ENCODE data around the gene TRAPPC13.
A peak's percentile ranks its signal among the peaks of the same experiment; 100 is the strongest.

TRAPPC13 gene

DNA sequence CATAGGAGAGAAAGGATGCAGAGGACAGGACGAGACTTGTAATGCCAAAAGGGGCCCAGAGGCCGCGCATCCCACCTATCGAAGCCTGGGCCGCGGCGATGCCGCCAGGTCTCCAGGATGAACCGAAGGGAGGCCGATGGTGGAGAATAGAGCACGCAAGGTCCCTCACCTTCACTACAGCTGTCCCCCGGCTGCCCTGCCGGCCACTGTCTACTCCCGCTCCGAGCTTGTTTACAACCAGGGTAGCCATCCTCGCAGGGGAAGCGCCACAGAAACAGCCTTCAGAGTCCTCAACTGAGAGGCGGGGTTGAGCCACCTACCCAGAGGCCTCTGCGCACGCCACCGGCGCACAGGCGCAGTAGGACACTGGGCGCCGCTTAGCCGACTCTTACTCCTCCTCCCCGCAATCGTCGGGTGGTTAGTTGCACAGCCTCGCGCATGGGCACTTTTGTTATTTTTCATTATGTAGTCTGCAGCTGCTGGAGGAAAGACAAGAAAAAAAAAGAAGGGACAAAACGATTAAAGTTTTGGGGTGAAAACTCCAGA lies 729 bp upstream of the TRAPPC13 start, which contains the start of gene TRIM23:
Gene TRIM23 (minus strand): TSS at position 309 of the 546 bp plus-strand sequence. CDS start 59 bp downstream, at position 250.
- DNase-seq: peak; percentile 82 to 89 (median 88)
- peak within 1 kb of the TSS; percentile 74 for H3K4me3 ChIP-seq (ENCODE audit: insufficient read depth, low read depth, low read length, poor library complexity, severe bottlenecking)
- H3K9me3 ChIP-seq (ENCODE audit: control insufficient read depth, low read length): no peaks in the 10 kb centered on the region
- H3K27ac ChIP-seq (ENCODE audit: insufficient read depth, low read length, poor library complexity, severe bottlenecking): peak within 1 kb of the TSS; percentile 90
- H3K27me3 ChIP-seq (replicated peaks; ENCODE audit: control insufficient read depth, insufficient read depth, low read length, poor library complexity, severe bottlenecking): no peaks in the 10 kb centered on the region
- peaks cover 9% of the 10 kb centered on the region for H3K4me1 ChIP-seq (ENCODE audit: control insufficient read depth, insufficient read depth, low read length, poor library complexity, severe bottlenecking)
- H3K36me3 ChIP-seq (ENCODE audit: control insufficient read depth, insufficient read depth, low read length): no peaks in the 10 kb centered on the region

DNA sequence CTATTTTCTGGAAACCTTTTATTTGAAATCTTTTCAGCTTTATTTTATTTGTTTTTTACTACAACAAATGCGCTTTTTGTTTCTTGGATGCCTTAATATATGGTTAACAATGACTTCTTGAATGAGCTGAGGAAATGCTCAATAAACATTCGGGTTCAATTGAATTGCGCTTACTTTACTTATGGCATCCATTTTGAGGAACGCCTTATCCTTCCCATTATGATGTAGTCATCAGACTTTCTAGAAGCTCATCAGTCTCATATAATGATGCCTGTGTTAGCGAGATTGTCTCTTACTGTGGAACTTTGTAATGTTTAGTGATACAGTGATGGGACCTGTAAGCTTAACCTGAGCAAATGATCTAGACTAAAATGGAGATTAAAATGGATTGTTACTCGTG lies 916 bp downstream of the TRAPPC13 start:
- Histone ChIP-seq H3K36me3 (ENCODE audit: control insufficient read depth, insufficient read depth, low read length) (peaks cover 4% of the 10 kb centered on the region), H3K4me1 (ENCODE audit: control insufficient read depth, insufficient read depth, low read length, poor library complexity, severe bottlenecking) (peaks cover 9% of the 10 kb centered on the region), H3K9me3 (ENCODE audit: control insufficient read depth, low read length) (no peaks in the 10 kb centered on the region), H3K27me3 (replicated peaks; ENCODE audit: control insufficient read depth, insufficient read depth, low read length, poor library complexity, severe bottlenecking) (no peaks in the 10 kb centered on the region), H3K27ac (ENCODE audit: insufficient read depth, low read length, poor library complexity, severe bottlenecking) (peak overlapping the region; percentile 90), H3K4me3 (ENCODE audit: insufficient read depth, low read depth, low read length, poor library complexity, severe bottlenecking) (peak overlapping the region; percentile 74)
- no peak for DNase-seq

DNA sequence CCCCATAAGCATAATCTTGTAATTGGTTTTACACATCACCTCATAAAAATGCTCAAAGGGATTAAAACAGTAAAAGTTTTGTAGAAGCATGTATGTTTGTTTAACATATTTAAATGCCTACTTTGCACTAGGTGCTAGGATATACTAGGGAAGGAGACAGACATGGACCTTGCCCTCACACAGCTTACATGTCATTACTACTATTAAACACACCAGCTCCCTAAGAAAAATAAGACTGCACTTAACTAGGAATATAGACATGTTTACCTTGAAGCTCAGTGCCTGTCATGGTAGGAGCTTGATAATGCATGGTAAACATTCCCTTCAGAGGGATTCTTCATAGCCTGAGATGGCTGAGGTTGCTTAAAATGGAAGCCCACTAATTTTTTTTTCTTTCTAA lies 6.2 kb downstream of the TRAPPC13 start:
- H3K27me3 ChIP-seq (replicated peaks; ENCODE audit: control insufficient read depth, insufficient read depth, low read length, poor library complexity, severe bottlenecking): no peaks in the 10 kb centered on the region
- H3K27ac ChIP-seq (ENCODE audit: insufficient read depth, low read length, poor library complexity, severe bottlenecking): no peak overlapping the region
- H3K36me3 ChIP-seq (ENCODE audit: control insufficient read depth, insufficient read depth, low read length): peaks cover 11% of the 10 kb centered on the region
- peaks cover 2% of the 10 kb centered on the region for H3K4me1 ChIP-seq (ENCODE audit: control insufficient read depth, insufficient read depth, low read length, poor library complexity, severe bottlenecking)
- H3K9me3 ChIP-seq (ENCODE audit: control insufficient read depth, low read length): no peaks in the 10 kb centered on the region
- no peak overlapping the region for H3K4me3 ChIP-seq (ENCODE audit: insufficient read depth, low read depth, low read length, poor library complexity, severe bottlenecking)
- no peak for DNase-seq

DNA sequence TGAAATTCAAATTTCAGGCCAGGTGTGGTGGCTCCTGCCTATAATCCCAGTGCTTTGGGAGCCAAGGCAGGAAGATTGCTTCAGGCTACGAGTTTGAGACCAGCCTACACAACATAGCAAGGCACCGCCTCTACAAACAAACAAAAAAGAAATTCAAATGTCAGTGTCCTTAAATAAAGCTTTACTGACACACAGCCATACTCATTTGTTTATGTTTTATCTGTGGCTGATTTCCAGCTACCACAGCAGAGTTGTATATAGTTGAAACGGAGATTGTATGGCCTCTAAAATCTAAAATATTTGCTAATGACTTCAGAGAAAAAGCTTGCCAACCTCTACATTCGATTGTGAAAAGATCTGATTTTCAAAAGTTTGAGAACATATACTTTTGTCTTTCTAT lies 15.4 kb downstream of the TRAPPC13 start:
- Histone ChIP-seq H3K36me3 (ENCODE audit: control insufficient read depth, insufficient read depth, low read length) (peaks cover 19% of the 10 kb centered on the region), H3K9me3 (ENCODE audit: control insufficient read depth, low read length) (no peaks in the 10 kb centered on the region), H3K27me3 (replicated peaks; ENCODE audit: control insufficient read depth, insufficient read depth, low read length, poor library complexity, severe bottlenecking) (no peaks in the 10 kb centered on the region), H3K27ac (ENCODE audit: insufficient read depth, low read length, poor library complexity, severe bottlenecking) (no peak overlapping the region), H3K4me1 (ENCODE audit: control insufficient read depth, insufficient read depth, low read length, poor library complexity, severe bottlenecking) (no peaks in the 10 kb centered on the region), H3K4me3 (ENCODE audit: insufficient read depth, low read depth, low read length, poor library complexity, severe bottlenecking) (no peak overlapping the region)
- no peak for DNase-seq

- Histone ChIP-seq H3K9me3 (ENCODE audit: control insufficient read depth, low read length) (no peaks in the 10 kb centered on the region), H3K4me3 (ENCODE audit: insufficient read depth, low read depth, low read length, poor library complexity, severe bottlenecking) (no peak overlapping the region), H3K27ac (ENCODE audit: insufficient read depth, low read length, poor library complexity, severe bottlenecking) (no peak overlapping the region), H3K36me3 (ENCODE audit: control insufficient read depth, insufficient read depth, low read length) (peaks cover 13% of the 10 kb centered on the region), H3K4me1 (ENCODE audit: control insufficient read depth, insufficient read depth, low read length, poor library complexity, severe bottlenecking) (no peaks in the 10 kb centered on the region), H3K27me3 (replicated peaks; ENCODE audit: control insufficient read depth, insufficient read depth, low read length, poor library complexity, severe bottlenecking) (no peaks in the 10 kb centered on the region)
- no peak for DNase-seq
Observed at GRCh38 chr5:65646938-65647337, 22.1 kb downstream of the TRAPPC13 start.

DNA sequence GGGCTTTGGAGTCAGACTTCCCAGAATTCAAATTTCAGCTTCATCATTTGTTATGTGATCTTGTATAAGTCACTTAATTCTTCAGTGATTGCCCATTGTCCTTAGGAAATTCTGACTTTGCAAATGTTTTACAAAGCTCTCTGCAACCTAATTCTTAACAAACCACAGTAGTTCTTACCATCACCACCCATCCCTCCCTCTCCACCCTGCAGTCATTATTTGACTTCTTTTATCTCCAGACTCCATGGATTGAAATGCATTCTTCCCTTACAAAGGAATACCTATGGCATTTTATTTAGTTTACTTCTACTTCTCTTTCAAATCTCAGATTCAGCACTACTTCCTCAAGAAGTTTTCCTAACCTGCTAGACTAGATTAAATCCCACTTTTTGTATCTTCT lies 23.1 kb downstream of the TRAPPC13 start:
- H3K27me3 ChIP-seq (replicated peaks; ENCODE audit: control insufficient read depth, insufficient read depth, low read length, poor library complexity, severe bottlenecking): no peaks in the 10 kb centered on the region
- H3K36me3 ChIP-seq (ENCODE audit: control insufficient read depth, insufficient read depth, low read length): peaks cover 13% of the 10 kb centered on the region
- no peak overlapping the region for H3K27ac ChIP-seq (ENCODE audit: insufficient read depth, low read length, poor library complexity, severe bottlenecking)
- H3K4me3 ChIP-seq (ENCODE audit: insufficient read depth, low read depth, low read length, poor library complexity, severe bottlenecking): no peak overlapping the region
- DNase-seq: no peak
- no peaks in the 10 kb centered on the region for H3K4me1 ChIP-seq (ENCODE audit: control insufficient read depth, insufficient read depth, low read length, poor library complexity, severe bottlenecking)
- H3K9me3 ChIP-seq (ENCODE audit: control insufficient read depth, low read length): no peaks in the 10 kb centered on the region

GRCh38 chr5:65651144-65651543 lies 26.3 kb downstream of the TRAPPC13 start:
- Histone ChIP-seq H3K4me1 (ENCODE audit: control insufficient read depth, insufficient read depth, low read length, poor library complexity, severe bottlenecking) (no peaks in the 10 kb centered on the region), H3K9me3 (ENCODE audit: control insufficient read depth, low read length) (no peaks in the 10 kb centered on the region), H3K36me3 (ENCODE audit: control insufficient read depth, insufficient read depth, low read length) (peaks cover 13% of the 10 kb centered on the region), H3K27me3 (replicated peaks; ENCODE audit: control insufficient read depth, insufficient read depth, low read length, poor library complexity, severe bottlenecking) (no peaks in the 10 kb centered on the region), H3K27ac (ENCODE audit: insufficient read depth, low read length, poor library complexity, severe bottlenecking) (no peak overlapping the region), H3K4me3 (ENCODE audit: insufficient read depth, low read depth, low read length, poor library complexity, severe bottlenecking) (no peak overlapping the region)
- no peak for DNase-seq

- H3K4me1 ChIP-seq (ENCODE audit: control insufficient read depth, insufficient read depth, low read length, poor library complexity, severe bottlenecking): no peaks in the 10 kb centered on the region
- no peak for DNase-seq
- no peak overlapping the region for H3K27ac ChIP-seq (ENCODE audit: insufficient read depth, low read length, poor library complexity, severe bottlenecking)
- H3K9me3 ChIP-seq (ENCODE audit: control insufficient read depth, low read length): no peaks in the 10 kb centered on the region
- no peak overlapping the region for H3K4me3 ChIP-seq (ENCODE audit: insufficient read depth, low read depth, low read length, poor library complexity, severe bottlenecking)
- H3K36me3 ChIP-seq (ENCODE audit: control insufficient read depth, insufficient read depth, low read length): peaks cover 9% of the 10 kb centered on the region
- H3K27me3 ChIP-seq (replicated peaks; ENCODE audit: control insufficient read depth, insufficient read depth, low read length, poor library complexity, severe bottlenecking): no peaks in the 10 kb centered on the region
Observed at GRCh38 chr5:65654713-65655112, 29.9 kb downstream of the TRAPPC13 start.

- no peak for DNase-seq
Observed at GRCh38 chr5:65663804-65664521, 39.1 kb downstream of the TRAPPC13 start.

DNA sequence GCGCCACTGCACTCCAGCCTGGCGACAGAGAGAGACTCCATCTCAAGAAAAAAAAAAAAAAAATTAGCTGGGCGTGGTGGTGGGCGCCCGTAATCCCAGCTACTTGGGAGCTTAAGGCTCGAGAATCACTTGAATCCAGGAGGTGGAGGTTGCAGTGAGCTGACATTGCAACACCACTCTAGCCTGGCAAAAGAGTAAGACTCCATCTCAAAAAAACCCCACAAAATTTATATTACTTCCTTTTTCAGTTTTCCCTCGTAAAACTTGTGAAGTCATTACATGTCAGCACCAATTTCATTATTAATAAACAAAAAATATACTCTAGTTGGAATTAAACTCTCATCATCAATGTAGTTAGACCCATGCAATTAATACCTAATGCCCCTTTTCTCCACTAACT lies 43.9 kb downstream of the TRAPPC13 start:
- DNase-seq: no peak
- Histone ChIP-seq H3K9me3 (ENCODE audit: control insufficient read depth, low read length) (no peaks in the 10 kb centered on the region), H3K36me3 (ENCODE audit: control insufficient read depth, insufficient read depth, low read length) (peaks cover 56% of the 10 kb centered on the region), H3K4me3 (ENCODE audit: insufficient read depth, low read depth, low read length, poor library complexity, severe bottlenecking) (no peak overlapping the region), H3K27me3 (replicated peaks; ENCODE audit: control insufficient read depth, insufficient read depth, low read length, poor library complexity, severe bottlenecking) (no peaks in the 10 kb centered on the region), H3K27ac (ENCODE audit: insufficient read depth, low read length, poor library complexity, severe bottlenecking) (no peak overlapping the region), H3K4me1 (ENCODE audit: control insufficient read depth, insufficient read depth, low read length, poor library complexity, severe bottlenecking) (no peaks in the 10 kb centered on the region)

More at GRCh38 chr5:65663804-65664521, 39.1 kb downstream of the TRAPPC13 start:
- H3K36me3 ChIP-seq (ENCODE audit: control insufficient read depth, insufficient read depth, low read length): peaks cover 25% of the 10 kb centered on the region
- no peaks in the 10 kb centered on the region for H3K4me1 ChIP-seq (ENCODE audit: control insufficient read depth, insufficient read depth, low read length, poor library complexity, severe bottlenecking)
- H3K9me3 ChIP-seq (ENCODE audit: control insufficient read depth, low read length): no peaks in the 10 kb centered on the region
- H3K27me3 ChIP-seq (replicated peaks; ENCODE audit: control insufficient read depth, insufficient read depth, low read length, poor library complexity, severe bottlenecking): no peaks in the 10 kb centered on the region
- no peak overlapping the region for H3K27ac ChIP-seq (ENCODE audit: insufficient read depth, low read length, poor library complexity, severe bottlenecking)
- no peak overlapping the region for H3K4me3 ChIP-seq (ENCODE audit: insufficient read depth, low read depth, low read length, poor library complexity, severe bottlenecking)
